HG03159 (cell line): ENCODE results near the gene COL13A1.

Experiments used
- ATAC-seq: cut with Tn5 transposase; IDR thresholded peaks from one replicate; pipeline ENCODE4 v1.9.1; 2021; ENCODE audit warnings: mild to moderate bottlenecking, moderate library complexity; ENCODE audit not compliant: unreplicated experiment

The COL13A1 gene

DNA sequence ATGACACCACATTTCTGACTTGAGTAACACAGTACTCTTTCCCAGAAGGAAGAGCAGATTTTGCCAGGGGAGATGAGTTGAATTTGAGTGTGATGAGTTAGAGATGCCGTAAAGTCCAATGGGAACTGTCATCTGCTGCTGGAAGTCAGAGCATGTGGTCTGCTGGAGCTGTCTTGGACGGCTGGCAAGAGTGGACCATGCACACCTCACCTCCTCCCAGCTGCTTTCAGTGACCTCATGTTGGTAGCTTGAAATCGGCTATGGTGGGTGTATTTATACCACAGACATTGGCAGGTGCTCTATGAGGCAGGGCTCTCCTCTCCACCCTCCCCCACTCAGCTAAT lies 82.3 kb downstream of the COL13A1 start:
- ATAC-seq: no peak

DNA sequence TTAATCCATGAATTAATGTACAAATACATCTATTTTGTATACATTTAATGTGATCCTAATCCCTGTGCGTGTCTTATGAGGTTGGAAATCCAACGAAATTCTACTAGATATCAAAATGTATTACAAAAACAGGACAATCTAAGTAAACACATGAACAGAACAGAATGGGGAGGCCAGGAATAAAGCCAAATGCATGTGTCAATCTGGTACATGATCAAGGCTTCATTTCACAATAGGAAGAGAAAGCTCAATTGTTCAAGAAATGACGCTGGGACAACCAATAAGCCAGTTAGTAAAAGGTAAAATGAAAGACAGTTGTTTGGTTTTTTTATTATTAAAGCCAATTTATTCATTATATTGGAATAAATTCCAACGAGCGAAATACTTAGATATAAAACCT lies 83.0 kb downstream of the COL13A1 start:
- ATAC-seq: no peak

DNA sequence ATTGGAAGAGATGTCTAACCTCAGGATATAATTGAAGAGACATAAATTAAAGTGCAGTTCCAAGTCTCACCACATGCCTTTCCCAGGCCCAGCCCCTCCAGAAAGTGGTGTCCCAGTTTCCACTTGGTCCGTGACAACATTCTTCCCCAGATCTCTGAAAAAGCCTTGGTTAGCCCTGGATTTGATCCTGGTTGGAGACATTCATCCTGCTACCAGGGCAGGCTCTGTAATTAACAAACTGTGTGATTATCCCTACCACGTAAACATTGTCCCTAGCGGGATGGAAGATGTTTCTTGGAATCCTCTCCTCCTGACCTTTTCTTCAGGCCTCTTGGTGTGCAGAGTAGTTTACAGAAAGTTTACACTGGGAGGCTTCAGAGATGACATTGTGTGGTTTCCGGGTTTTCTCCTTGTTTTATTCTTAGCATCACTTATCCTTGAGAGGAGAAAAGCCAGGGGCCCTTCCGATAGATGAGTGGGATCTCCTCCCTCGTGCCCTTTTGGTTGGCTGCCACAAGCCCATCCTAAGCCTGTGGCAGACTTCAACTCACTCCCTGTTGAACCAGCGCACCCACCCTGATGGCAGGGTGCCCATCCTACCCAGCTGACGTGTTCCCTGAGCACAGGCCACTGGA lies 83.8 kb downstream of the COL13A1 start:
- ATAC-seq: no peak

DNA sequence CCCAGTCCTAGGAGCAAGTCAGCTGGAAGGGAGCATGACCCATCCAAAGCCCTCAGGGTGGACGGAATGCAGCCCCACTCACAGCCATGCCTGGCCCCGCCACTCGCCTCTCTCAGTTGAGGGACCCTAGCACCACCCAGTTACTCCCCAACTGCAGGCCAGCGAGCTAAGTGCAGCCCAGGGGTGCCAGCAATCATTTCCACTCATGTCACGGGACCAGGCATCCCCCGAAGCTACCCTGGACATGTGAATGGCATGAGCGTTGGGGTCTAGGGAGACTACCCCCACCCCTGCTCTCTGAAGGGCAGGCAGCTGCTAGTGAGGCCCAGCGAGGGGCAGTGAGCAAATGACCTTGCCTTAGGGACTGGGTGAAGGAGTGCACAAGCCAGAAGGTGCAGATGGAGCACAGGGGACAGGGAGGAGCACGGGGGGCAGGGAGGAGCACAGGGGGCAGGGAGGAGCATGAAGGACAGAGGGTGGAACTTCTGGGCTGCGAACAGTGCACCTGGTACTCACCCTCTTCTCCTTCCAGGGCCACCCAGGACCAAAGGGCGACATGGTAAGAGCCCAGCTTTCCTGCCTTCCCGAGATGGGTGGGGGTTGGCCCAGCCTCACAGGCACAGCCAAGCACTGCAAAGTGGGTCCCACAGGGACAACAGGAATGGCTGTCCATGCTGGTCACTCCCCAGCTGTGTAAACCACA lies 87.3 kb downstream of the COL13A1 start:
- no peak for ATAC-seq

DNA sequence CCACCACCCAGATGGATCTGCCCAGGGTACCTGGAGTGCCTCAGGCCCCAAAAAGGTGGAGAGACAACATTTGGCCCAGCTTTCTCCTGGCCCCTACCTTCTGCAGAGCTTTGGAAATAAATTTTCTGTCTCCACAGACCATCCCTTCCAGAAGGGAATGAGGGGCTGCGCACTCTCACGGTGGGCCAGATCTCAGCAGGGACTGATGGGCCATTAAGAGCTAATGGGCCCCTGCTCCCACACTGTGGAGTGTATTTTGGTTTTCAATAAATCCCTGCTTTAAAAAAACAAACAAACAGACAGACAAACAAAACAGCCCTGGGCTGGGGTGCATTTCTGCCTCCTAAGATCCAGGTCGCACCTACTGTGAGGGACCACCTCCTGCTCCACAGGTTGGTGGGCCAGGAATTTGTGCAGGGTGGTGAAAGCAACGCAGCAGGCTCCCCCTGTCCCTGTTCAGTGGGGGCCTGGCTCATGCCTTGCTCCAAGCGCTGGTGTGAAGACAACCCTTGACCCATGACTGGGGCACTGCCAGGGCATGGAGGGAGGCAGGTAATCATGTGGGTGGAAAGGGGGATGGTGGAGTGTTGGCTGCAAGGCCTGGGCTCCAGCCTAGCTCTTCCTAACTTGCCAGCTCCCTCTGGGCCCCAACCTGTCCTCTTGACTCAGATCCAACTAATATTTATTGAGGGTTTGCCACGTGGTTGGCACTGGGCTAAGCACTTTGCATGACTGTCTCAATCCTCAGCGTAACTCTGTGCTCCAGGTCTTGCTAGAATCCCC lies 88.5 kb downstream of the COL13A1 start:
- ATAC-seq: no peak

DNA sequence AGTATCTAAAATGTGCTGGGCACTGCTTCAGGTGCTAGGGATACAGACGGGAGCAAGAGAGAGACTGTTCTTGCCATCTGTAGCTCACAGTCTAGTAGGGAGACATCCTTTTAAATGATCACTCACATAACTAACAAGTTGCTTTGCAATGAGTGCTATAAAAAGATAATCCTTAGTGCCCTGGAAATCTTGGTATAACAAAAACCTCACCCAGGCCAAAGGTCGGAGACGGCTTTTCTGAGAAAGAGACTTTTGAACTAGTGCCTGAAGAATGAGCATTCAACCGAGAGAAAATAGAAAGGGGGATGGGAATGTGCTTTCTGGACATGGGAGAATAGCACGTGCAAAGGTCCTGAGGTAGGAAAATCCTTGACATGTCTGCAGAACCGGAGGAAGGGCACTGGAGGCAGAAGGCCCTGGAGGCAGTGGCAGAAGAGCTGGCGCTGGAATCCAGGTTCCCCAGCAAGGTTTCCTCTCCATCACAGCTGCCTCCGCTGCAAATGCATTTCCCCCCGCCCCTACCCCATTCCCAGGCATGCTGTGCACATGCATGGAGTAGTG lies 89.4 kb downstream of the COL13A1 start:
- ATAC-seq: no peak

DNA sequence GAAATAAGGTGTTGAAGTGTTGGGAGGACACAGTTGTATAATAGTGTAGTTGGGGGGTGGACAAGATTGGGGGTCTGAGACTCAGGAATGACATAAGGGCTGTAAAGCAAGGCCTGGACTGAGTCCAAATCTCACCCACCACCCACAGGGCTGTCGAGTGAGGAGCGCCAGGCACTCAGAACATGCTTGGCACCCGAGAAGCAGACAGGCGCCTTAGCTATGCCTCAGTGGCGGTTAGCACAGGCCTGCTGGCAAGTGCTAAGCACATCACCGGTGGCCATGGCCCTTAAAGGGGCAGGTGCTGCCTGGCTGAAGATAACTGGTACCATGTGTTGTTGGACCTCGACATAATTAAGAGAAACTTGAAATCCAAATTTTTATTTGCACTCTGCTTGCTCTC lies 90.7 kb downstream of the COL13A1 start:
- ATAC-seq: no peak

DNA sequence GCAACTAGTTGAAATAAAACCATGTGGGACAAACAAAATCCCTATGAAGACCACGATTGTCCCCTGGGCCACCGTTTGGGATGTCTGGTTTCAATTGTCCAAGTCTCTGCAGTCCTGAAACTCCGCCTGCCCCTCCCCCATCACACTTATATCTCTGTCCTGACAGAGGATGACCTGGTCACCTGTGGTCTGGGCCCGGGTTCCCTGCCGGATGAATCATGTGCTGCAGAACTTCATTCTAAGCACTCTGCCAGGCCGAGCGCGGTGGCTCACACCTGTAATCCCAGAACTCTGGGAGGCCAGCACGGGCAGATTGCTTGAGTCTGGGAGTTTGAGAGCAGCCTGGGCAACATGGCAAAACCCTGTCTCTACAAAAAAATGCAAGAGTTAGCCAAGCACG lies 91.1 kb downstream of the COL13A1 start:
- no peak for ATAC-seq

DNA sequence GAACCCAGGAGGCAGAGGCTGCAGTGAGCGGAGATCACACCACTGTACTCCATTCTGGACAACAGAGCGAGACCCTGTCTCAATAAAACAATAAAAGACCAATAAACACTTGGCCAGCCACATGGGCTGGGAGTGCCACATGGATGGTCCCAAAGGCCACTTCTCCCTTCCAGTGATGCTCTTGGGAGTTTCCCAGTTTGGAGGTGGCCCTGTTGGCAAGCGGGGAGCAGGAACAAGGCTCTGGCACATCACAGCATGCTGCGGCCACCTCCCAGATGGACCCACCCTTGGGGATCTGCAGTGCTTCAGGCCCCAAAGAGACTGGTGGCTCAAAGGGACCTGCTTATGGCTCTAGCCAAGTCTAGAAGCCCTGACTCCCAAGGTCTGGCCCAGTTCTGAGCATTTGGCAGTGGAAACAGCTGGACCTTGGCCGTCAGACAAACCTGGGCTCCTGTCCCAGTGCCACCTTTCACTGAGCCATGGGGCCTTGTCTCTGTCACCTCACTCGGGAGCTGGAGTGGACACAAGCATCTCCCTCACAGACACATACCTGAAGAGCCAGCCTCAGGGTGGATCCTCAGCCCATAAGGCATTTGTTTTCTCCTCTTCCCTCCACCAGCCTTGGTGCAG lies 91.7 kb downstream of the COL13A1 start:
- no peak for ATAC-seq

DNA sequence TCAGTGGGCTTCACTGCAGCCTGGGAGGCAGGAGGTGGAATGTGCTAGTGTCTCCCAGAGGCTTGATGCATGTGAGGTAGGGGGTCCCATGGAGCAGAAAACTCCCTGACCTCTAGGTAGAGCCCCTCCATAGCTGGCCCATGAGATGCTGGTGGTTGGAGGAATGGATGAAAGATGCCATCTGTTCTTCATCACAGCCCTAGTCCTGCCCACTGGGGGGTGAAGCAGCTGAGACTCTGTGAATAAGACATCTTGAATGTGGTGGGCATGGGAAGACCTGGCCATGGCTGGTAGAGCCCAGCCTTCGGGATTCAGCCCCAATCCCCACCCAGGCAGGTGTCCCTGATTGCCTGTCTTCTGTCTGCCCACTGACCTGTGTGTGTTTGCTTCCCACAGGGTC lies 92.5 kb downstream of the COL13A1 start:
- ATAC-seq: no peak

DNA sequence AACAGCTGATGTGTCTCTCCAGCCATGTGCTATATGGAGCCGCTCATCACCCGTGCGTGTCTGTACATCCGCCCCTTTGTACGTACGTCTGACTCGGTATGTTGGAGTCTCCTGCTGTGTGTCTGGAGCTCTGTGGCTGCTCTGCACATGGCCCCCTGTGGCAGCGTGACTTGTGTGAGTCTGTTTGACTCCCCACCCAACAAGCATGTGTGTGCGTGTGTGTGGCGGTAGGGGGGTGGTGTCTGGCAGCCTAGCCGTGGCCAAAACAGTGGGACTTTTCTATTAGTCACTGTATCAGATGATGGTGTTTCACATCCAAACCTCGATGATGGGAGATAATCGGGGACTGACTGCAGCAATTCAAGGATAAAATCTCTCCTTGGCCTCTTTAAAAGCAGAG lies 94.1 kb downstream of the COL13A1 start:
- ATAC-seq: no peak

DNA sequence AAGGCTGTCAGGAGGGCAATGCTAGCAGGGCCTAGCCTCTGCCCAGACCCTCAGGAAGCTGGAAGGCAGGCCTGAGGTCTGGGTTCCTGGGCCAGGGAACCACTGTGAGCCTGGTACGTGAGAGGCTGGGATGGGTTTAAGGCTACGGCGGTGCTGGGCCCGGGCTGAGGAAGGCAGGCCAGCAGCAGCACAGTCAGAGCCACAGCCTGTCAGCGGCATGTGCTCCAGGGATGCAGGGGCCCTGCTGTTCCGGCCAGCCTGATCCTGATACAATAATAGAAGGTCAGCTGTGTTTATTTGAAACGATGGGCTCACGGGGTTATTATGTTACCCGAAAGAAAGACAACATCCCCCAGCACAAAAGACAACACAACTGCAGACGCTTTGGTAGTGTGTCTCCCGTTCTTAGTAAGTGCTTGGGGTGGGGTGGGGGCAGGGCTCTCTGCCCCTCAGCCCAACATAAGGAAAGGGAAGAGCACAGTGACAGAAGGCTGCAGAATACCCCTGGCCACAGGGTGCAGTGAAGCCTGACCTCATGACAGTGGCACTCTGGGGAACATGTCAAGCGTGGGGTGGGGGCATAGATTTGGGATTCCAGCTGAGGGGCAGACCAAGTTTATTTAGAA lies 95.0 kb downstream of the COL13A1 start:
- no peak for ATAC-seq

DNA sequence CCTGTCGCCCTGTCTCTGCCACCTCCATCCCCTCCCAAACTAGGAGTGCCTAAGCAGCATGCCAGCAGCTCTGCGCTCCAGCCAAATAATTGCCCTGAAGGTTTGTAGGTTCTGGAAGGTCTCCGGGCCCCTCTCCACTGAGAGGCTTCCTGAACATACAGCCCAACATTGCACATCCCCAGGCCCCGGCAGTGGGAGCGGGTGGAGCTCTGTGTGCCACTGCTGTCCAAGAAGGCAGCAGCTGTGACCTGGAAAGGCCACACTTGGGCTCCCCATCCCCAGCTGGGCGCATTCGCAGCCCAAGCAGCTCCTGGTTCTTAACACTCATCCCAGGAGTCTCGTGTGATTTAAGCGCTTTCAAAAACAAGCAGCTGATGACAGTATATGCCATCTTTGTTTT lies 95.7 kb downstream of the COL13A1 start:
- no peak for ATAC-seq

DNA sequence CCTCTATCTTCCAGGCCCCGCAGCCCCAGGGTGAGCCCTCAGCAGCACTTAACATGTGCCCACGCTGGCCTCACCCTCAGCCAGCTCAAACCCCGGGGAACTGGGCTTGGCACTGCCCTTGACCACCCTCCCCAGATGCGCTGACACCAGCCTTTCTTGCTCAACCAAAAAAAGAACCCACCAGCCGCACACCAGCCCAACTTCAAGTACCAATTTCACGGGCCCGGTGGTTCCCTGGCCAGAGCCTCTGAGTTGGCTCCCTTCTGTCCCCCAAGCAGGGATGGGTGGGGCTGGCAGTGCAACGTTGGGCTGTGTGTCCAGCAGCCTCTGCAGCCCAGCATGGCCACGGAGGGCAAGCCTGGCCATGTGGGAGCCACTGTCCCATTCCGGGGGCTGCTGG lies 96.3 kb downstream of the COL13A1 start:
- no peak for ATAC-seq

DNA sequence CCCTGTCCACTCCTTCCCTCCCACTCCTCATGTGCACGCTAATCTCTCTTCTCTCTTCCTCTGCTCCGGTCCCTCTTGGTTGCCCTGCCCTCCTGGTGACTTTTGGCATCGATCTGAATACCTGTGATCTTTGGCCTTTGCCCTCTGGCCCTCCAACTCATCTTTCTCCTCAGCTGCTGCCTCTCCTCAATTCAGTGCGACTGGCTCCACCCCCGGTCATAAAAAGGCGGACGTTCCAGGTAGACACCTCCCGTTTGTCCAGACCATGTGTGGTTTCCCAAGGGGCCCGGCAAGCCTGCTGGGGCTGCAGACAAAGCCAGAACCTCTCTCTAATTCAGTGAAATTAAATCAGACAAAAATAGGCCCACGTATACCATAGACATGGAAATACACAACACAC lies 96.8 kb downstream of the COL13A1 start:
- ATAC-seq: no peak

DNA sequence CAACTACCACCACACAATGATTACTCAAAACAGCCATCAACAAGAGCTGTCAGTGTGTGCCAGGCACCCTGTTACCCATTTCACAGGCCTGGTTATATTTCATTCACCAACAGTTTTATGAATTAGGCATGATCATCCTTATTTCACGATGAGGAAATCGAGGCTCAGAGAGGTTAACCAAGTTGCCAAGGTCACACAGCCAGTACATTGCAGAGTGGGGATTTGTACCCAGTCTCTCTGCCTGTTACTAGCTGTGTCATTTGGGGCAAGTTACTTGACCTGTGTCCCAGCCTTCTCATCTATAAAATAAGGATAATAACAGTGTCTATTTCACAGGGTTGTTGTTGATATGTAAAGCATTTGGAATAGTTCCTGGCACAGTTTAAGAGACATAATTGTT lies 97.2 kb downstream of the COL13A1 start:
- ATAC-seq: no peak

DNA sequence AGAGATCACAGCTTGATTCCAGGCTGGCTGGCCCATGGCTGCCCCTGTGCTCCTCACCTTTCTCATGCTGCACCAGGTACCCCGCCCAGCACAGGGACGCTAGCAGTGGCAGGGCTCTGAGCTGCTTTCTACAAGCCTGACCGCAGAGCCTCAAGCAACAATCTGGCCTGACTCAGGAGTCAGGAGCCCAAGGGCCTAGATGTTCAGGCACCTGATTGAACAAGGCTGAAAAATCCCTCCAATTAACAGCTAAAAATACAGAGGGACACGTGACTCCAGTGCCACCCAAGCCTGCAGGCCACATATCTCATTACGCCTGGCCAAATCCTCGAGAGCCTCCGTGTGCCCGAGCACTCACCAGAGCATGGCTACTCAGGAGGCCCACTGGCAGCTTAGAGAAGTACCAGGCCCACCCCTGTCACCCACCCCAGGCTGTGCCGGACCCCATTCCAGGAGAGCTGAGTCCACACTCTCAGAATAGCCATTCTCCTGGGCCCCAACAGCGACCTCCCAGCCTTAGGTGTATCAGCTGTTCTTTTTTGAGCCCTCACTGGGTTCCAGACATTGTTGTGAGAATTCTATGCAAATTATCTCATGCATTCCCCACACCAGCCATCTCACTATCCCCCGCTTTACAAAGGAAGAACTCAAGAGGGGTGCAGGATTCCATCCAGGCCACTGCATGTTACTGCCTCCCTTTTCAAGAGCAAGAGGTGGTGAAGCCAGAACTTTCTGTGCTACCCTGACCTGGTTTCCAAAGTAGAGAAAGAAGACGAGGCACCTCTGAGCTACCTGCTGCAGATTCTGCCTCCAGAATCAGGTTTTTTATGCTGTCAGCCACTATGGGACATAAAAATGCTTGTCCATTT lies 98.3 kb downstream of the COL13A1 start:
- ATAC-seq: no peak

DNA sequence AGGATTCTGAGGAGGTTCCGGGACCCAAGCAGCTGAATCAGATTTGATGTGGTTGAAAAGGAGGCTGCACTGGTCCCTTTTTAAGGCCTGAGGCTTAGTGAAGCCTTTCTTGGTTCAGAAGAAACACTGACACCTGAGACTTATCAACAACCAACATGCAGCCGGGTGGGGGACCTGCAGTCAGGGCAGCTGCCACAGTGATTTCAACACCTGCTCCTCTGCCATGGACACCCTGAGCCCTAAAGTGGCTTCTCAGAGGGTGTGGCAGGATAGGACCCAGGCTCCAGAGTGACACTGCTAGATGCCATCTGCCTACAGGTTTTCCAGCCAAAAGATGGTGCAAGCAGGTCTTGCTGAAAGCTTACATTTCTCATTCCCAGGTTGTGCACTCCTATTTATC lies 99.3 kb downstream of the COL13A1 start:
- ATAC-seq: no peak

DNA sequence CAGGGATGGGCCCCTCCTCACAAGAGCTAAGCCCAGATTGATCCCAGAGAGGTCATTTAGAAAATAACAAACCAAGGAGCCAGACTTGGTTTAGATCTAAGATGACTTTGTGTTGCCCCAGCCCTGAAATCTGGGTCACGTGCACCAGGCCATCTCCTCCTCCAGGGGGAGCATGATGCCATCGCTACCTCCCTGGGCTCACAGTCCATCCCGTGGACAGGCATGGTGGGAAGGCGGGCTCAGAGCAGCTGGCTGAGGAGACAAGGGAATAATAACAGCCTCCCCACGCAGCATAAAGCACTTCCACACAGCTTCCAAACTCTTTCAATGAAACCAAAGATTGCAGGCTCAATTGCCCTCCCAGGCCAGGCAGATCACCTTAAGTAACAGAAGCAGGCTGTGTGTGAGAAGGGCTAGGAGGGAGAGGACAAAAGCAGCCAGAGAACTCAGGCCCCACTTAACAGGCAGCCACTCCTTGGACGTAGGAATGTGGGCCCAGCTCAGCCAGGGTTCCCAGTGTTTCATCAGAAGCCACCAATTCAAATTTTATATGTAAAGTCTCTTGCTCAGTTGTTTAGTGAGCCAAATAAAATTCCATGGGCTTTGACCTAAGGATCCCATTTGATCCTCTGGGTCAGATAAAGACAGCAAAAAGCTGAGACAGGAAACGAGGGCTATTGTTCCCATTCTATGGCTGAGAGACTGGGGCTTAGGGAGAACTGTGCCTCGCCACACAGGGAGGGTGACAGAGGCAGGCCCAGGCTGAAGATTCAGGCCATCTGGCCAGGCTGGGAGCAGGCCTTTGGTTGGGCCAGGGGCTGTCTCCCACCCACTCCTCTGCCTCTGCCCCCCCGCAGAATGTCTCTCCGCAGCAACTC lies 100.2 kb downstream of the COL13A1 start:
- ATAC-seq: no peak
